Adrenal gland (tissue), 12 donors: ENCODE data around the gene CCDC91. TPM values are rescaled to one million over a fixed set of nuclear protein-coding genes. Genes with fewer than 3 reads are reported as not detected.

Experiments used
- DNase-seq, 7 donors: peaks; one replicate each; pipeline ENCODE4 v3.0.0-alpha.2; 2019 to 2020
- H3K27ac ChIP-seq, 5 donors: fragments of 200-600 bp; sonication (generic) in 4 of 5; 1 replicate in 3 of 5; 2 replicates in 2 of 5; pipeline versions ENCODE4 v1.5.1 to v1.8.0; 2016 to 2020; ENCODE audit warnings: mild to moderate bottlenecking in 1 of 5
- H3K27me3 ChIP-seq: fragments of 200-600 bp; 2 replicates; pipeline ENCODE4 v1.8.0; 2021
- H3K36me3 ChIP-seq, 2 donors: fragments of 200-600 bp; replicated peaks in 1 of 2; 1 replicate in 1 of 2; 2 replicates in 1 of 2; pipeline versions ENCODE4 v1.5.1 to v1.8.0; 2018 to 2022
- H3K4me1 ChIP-seq, 2 donors: fragments of 200-600 bp; replicated peaks in 1 of 2; 1 replicate in 1 of 2; 2 replicates in 1 of 2; pipeline versions ENCODE4 v1.5.1 to v1.8.0; 2018 to 2021
- H3K4me3 ChIP-seq, 4 donors: fragments of 200-600 bp; sonication (generic) in 3 of 4; one replicate each; pipeline ENCODE4 v1.5.1; 2016 to 2018
- H3K9me3 ChIP-seq, 3 donors: fragments of 200-600 bp; sonication (generic) in 1 of 3; replicated peaks in 1 of 3; 1 replicate in 2 of 3; 2 replicates in 1 of 3; pipeline versions ENCODE4 v1.5.1 to v1.8.0; 2016 to 2021
- POLR2A ChIP-seq, 2 donors: fragments of 450-650 bp; IDR thresholded peaks; one replicate each; pipeline ENCODE4 v1.6.1; 2017; ENCODE audit warnings: antibody characterized with exemption in 2 of 2, mild to moderate bottlenecking in 2 of 2, moderate library complexity in 1 of 2
- WGBS, 4 donors: extraction: QIAGEN DNeasy Blood & Tissue Kit in 2 of 4; methylation state at CpG; one replicate each; pipeline versions ENCODE4 v1.1.5 to v1.1.7; 2013 to 2017; 5-methylcytosine and 5-hydroxymethylcytosine counted together
- intact Hi-C, 2 donors: fragments of 100-400 bp; cut with DNase I; formaldehyde crosslinking; loops; one replicate each; pipeline versions ENCODE4 v1.14.1 to v1.15.0; 2022 to 2023
- polyA plus RNA-seq, 3 donors: library from polyadenylated mRNA; stranded (reverse); fragments of 200-250 nt in 2 of 3; fragments of 350-450 nt in 1 of 3; fragmentation: Illumina TruSeq in 1 of 3; extraction: RNeasy Lipid Tissue Mini Kit (QIAGEN cat#74804) in 1 of 3; gene quantifications; one replicate each; pipeline ENCODE4 v1.2.3, GENCODE V29; 2013 to 2014
- total RNA-seq, 9 donors: library from RNA; depleted of rRNA in 4 of 9; stranded (reverse); fragments of >200 nt in 4 of 9; fragments of 120-200 nt in 1 of 9; fragmentation: NEBNext Ultra II Directional in 1 of 9; extraction: Animal tissue kit (Norgen Biotek cat#: 25700) in 1 of 9; gene quantifications; one replicate each; pipeline versions ENCODE4 v1.1.0 to v1.2.4, GENCODE V29; 2013 to 2023
- TF ChIP-seq, protein P1 (sequence below), 6 experiments: fragments of 450-650 bp in 4 of 6; fragments of 200-600 bp in 2 of 6; sonication (generic) in 1 of 6; IDR thresholded peaks; 1 replicate in 5 of 6; 2 replicates in 1 of 6; pipeline versions ENCODE4 v1.5.1 to v1.8.0; 2016 to 2021; ENCODE audit warnings: antibody characterized with exemption in 6 of 6, mild to moderate bottlenecking in 2 of 6, moderate library complexity in 1 of 6
- donor health status: healthy with polysubstance abuse.
- donor health status: Bipolar disorder and iron deficiency.
- donor health status: DM: yes; HTN: yes; CAD: no.
- donor health status: DM: no; HTN: no; CAD: no.
- donor health status: DM: no; HTN: no; CAD: no.
- donor health status: DM: yes; HTN: yes; CAD: no.

CCDC91 gene
- total and polyA plus RNA-seq, 12 donors: 9.1 to 56.7 (median 33.1) TPM

DNA sequence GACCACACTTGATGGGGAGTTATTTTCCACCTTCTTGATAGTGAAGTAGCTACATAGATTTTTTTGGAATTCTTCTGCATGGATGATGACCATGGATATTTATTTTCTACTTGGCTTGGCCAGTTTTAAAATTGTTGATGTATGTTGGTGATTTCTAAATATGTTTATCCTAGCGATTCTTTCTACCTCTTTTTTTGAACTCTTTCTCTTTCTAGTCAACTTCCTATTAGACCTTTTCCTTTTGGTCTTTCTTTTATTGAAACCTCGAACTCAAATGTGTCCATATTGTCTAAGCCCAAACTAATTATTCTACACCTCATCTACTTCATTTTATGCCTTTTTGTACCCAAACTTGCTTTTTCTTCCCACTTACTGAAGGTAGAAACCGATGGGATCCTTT lies 37.0 kb downstream of the CCDC91 start:
- WGBS, 4 donors: 68 to 95% (median 88%) methylated on average over 3 of the region's 3 CpGs
- intact Hi-C loops: no loop called here
- Histone ChIP-seq H3K36me3 (no peaks in the 10 kb centered on the region), H3K27me3 (no peaks in the 10 kb centered on the region), H3K27ac (no peak overlapping the region), H3K4me3 (no peak overlapping the region), H3K9me3 (no peaks in the 10 kb centered on the region), H3K4me1 (peaks cover 4 to 42% of the 10 kb centered on the region in 2 donors)
- TF ChIP-seq, protein P1, sequence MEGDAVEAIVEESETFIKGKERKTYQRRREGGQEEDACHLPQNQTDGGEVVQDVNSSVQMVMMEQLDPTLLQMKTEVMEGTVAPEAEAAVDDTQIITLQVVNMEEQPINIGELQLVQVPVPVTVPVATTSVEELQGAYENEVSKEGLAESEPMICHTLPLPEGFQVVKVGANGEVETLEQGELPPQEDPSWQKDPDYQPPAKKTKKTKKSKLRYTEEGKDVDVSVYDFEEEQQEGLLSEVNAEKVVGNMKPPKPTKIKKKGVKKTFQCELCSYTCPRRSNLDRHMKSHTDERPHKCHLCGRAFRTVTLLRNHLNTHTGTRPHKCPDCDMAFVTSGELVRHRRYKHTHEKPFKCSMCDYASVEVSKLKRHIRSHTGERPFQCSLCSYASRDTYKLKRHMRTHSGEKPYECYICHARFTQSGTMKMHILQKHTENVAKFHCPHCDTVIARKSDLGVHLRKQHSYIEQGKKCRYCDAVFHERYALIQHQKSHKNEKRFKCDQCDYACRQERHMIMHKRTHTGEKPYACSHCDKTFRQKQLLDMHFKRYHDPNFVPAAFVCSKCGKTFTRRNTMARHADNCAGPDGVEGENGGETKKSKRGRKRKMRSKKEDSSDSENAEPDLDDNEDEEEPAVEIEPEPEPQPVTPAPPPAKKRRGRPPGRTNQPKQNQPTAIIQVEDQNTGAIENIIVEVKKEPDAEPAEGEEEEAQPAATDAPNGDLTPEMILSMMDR (IDR thresholded peaks at IDR 0.05): no peak
- no peak for TF ChIP-seq POLR2A (IDR thresholded peaks at IDR 0.05)
- DNase-seq: no peak

DNA sequence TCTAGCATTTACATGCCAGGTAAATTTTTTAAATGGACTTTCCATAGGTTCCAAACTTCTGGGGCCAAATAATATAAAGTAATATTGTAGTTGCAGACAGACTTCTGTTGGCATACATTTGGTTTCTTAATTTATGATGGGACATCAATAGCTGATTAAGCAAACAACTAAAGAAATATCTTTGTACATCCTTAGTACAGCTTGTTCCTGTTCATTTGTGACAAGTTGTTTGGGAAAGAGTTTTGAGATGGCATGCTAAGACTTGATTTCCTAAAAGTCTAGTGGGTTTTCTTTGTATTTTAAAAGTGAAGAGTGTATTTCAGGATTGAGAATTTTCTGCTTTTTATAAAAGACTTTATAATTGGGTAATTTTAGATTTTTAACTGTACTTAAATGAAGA lies 41.0 kb downstream of the CCDC91 start:
- TF ChIP-seq POLR2A (IDR thresholded peaks at IDR 0.05): no peak
- TF ChIP-seq, protein P1 (IDR thresholded peaks at IDR 0.05): no peak

DNA sequence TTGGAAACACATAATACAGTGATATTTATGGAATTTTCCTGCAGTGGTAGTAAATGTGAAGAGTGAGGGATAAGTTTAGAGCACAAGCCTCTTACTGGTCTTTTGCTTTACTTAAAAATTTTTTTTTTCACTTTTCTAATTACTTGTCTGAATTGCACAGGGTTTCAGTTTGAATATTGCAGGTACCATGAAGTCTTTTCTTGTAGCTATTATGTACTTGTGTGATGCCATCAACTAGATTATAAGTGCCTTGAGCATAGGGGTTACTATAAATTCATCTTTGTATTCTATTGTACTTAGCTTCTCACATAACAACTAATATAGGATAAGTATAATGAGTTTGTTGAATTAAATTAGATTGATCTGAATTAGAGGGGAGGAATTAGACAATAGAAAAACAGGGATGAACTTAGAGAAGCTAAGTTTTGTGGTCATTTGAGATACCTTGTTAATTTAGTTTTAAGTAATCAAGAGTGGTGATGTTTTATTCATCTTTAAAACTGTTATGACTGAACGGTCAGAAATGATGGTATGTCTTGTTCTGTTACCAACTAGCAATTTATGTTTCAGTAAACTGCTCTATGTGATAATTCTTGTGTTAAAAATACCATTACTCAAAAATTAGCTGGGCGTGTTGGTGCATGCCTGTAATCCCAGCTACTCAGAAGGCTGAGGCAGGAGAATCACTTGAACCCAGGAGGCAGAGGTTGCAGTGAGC lies 42.1 kb downstream of the CCDC91 start:
- 91 to 96% (median 93%) methylated on average over 2 of the region's 2 CpGs for WGBS, 4 donors

More for the DNA sequence above, 41.0 kb downstream of the CCDC91 start:
- intact Hi-C loops: no loop called here
- DNase-seq: no peak
- no peaks in the 10 kb centered on the region for H3K9me3 ChIP-seq
- no peaks in the 10 kb centered on the region for H3K27me3 ChIP-seq
- no peak overlapping the region for H3K4me3 ChIP-seq
- no peaks in the 10 kb centered on the region for H3K36me3 ChIP-seq
- no peak overlapping the region for H3K27ac ChIP-seq
- peaks cover 0 to 37% of the 10 kb centered on the region in 2 donors for H3K4me1 ChIP-seq

DNA sequence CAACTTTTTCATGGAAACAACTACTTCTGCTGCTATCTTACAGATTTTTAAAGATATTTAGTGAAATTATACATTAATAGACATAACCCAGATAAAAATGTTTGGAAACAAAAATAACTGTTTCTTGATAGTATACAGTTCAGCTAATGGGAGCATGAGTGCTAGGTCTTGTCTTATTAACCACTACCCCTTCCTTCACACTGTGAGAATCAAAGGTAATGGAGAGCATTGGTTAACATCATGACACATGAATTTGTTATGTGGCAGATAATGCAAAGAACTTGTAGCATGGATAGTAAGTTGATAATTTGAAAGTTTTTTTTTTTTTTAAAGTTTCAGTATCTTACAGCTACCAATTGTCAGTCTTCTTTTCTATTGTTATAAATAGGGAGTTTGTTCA lies 44.2 kb downstream of the CCDC91 start:
- Histone ChIP-seq H3K4me1 (peaks cover 0 to 28% of the 10 kb centered on the region in 2 donors), H3K4me3 (no peak overlapping the region), H3K9me3 (no peaks in the 10 kb centered on the region), H3K27me3 (no peaks in the 10 kb centered on the region), H3K27ac (no peak overlapping the region), H3K36me3 (no peaks in the 10 kb centered on the region)
- DNase-seq: no peak
- TF ChIP-seq, protein P1 (IDR thresholded peaks at IDR 0.05): no peak
- TF ChIP-seq POLR2A (IDR thresholded peaks at IDR 0.05): no peak
- intact Hi-C loops: no loop called here

More for the DNA sequence above, 42.1 kb downstream of the CCDC91 start:
- Histone ChIP-seq H3K4me1 (peaks cover 0 to 30% of the 10 kb centered on the region in 2 donors), H3K27me3 (no peaks in the 10 kb centered on the region), H3K36me3 (no peaks in the 10 kb centered on the region), H3K9me3 (no peaks in the 10 kb centered on the region), H3K4me3 (no peak overlapping the region), H3K27ac (no peak overlapping the region)
- DNase-seq: no peak
- intact Hi-C loops: no loop called here
- TF ChIP-seq, protein P1 (IDR thresholded peaks at IDR 0.05): no peak
- TF ChIP-seq POLR2A (IDR thresholded peaks at IDR 0.05): no peak
